HL-60/S4 treated with phorbol 12-myristate 13-acetate at 8.2 ng/mL for 4 days and 3 days (cell line): ENCODE data around the gene C5AR1.
"Not testable (repeated sequence)": the region's sequence is repeated elsewhere in the genome, so short reads cannot be mapped to it uniquely, and the experiment has no call there.

Experiments used
- in situ Hi-C: fragments of 300-500 bp; cut with MboI; formaldehyde crosslinking; loops from 2 replicates; pipeline ENCODE4 v1.15.0; 2022; ENCODE audit warnings: low sequenced_read_pairs

C5AR1 gene

DNA sequence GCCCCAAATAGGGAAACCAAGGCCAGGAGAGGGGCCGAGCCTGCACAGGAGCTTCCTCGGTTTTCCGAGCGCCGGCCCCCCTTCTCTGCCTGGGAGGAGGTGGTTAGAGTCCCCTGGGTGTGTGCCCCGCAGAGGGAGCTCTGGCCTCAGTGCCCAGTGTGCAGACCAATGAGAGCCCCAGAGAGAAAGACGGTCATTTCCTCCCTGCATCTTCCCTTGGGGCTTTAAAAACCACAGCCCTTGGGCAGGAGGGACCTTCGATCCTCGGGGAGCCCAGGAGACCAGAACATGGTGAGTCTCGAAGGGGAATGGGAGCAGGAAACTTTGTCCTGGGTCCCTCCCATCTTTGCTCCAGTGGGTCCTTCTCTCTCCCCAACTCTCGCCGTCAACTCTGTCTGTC is at the start of gene C5AR1:
TSS of gene C5AR1 (plus strand) at position 254 of the 400 bp plus-strand sequence. CDS start at position 289, 35 bp downstream.
- in situ Hi-C loops = no loop called here

DNA sequence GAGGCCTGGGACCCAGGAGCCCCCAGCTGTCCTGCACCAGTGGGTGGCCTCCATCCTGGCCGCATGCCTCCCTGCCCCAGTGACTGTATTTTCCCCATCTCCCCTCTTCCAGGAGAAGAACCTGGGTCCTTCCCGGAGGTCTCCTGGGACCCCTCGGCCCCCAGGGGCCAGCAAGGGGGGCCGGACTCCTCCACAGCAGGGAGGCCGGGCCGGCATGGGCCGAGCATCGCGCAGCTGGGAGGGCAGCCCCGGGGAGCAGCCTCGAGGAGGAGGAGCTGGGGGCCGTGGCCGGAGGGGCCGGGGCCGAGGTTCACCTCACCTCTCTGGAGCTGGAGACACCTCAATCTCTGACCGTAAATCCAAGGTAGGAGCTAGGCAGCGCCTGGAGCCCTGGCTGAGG is 49.2 kb upstream of the C5AR1 start:
- in situ Hi-C loops = no loop called here

DNA sequence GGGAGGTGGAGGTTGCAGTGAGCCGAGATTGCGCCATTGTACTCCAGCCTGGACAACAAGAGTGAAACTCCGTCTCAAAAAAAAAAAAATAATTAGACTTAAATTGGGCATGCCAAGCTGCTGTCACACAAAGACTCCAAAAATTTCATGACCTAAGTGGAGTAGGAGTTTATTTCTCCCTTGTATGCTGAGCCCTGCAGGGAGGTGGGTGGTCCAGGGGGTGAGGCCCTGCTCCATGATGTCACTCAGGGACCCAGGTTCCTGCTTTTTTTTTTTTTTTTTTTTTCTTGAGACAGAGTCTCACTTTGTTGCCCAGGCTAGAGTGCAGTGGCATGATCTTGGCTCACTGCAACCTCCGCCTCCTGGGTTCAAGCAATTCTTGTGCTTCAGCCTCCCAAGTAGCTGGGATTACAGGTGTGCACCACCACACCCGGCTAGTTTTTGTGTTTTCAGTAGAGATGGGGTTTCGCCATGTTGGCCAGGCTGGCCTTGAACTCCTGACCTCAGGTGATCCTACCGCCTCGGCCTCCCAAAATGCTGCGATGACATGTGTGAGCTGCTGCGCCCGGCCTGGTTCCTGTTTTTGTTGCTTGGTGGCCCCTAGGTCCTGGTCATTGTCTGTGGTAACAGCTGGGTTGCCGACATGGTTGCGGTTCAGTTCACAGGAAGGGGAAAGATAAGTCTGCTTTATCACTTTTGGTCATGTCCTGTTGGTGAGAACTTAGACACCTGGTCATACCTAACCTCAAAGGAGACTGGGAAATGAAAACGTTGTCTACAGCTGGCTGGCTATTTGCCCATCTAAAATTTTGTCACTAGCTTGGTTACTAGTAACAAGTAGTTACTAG is 47.5 kb upstream of the C5AR1 start:
- in situ Hi-C loops = not testable (repeated sequence)

DNA sequence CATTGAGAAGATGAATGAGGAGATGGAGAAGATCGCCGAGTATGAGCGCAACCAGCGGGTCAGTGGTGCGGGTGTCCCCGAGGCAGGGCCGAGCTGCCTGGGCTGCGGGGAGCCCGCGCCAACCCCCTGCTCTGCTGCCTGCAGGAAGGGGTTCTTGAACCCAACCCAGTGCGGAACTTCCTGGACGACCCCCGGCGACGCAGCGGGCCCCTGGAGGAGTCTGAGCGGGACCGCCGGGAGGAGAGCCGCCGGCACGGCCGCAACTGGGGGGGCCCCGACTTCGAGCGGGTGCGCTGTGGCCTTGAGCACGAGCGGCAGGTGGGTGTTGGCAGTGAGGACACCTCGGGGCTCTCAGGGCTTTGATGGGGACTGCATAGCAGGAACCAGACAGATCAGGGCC is 45.0 kb upstream of the C5AR1 start:
- in situ Hi-C loops = no loop called here

DNA sequence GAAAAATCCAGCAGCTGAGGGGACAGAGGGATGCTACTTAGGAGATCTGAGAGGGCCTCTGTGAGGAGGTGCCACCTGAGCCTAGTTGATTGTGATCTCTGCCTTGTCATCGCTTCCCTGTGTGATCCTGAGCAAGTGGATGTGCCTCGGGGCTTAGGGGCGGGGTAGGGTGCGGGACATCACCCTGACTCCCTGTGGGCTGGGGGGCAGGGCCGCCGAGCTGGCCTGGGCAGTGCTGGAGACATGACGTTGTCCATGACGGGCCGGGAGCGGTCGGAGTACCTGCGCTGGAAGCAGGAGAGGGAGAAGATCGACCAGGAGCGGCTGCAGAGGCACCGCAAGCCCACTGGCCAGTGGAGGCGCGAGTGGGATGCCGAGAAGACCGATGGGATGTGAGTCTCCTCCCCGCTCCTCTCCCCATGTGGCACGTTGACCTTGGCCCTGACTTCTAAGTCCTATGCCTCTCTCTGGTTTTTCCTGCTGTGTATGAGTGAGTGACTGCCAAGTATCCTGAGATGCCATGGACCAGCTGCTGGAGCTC is 43.2 kb upstream of the C5AR1 start:
- in situ Hi-C loops = no loop called here

DNA sequence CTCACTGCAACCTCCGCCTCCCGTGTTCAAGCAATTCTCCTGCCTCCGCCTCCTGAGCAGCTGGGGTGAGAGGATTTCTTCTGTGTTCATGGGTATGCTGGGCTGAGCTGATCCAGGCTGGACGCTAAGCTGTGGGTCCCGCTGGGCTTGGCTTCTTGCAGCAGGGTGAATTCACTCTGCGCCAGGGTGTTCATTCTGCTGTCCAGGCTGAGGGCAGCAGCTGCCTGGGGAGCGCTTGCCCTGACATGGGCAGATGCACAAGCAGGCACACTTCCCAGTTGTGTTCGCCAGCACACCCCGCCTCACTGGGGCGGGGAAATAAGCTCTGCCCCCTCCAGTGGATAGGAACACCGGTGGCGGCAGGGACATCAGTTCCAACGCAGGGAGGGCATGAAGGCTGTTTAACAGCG is 42.3 kb upstream of the C5AR1 start:
- in situ Hi-C loops = no loop called here

DNA sequence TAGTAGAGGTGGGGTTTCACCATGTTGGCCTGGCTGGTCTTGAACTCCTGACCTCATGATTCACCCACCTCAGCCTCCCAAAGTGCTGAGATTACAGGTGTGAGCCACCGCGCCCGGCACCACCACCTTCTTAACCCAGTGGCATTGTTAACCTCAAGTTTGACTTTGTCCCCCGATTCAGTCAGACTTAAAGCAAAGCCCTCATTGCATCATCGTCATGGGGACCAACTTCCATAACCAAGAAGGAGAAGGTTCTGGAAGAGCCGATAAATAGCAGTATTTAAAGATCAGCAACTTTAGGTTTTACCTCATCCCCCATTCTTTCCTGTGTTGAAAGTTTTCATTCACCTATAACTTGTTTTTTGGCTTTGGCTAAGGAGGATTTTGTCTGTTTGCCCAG is 41.6 kb upstream of the C5AR1 start:
- in situ Hi-C loops = no loop called here

DNA sequence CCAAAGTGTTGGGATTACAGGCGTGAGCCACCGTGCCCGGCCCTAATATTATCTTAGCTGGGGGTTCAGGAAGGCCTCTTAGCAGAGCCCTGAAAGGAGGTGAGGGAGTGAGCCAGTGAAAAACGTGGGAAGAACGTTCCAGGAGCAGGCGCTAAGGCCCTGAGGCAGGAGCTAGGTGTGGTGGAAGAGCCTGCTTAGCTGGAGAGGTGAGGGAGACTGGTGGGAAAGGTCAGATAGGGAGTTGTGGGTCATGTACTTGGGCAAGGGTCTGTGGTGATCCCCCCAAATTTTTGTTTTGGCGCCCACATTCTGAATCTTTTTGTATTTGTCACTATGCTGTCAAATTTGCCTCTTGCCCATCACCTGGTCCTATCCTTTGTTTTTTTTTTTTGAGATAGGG is 40.1 kb upstream of the C5AR1 start:
- in situ Hi-C loops = no loop called here

DNA sequence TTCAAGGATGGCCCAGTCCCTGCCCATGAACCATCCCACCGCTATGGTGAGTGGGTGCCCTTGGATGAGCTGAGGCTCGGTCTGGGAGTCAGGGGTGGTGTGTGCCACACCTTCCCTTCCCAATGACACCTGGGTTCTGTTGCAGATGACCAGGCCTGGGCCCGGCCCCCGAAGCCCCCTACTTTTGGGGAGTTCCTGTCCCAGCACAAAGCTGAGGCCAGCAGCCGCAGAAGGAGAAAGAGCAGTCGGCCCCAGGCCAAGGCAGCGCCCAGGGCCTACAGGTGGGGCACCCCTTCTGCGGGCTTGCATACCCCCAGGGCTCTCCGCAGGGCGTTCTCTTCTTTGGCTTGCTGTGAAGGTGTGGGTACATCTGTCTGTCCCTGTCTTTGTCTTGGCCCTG is 39.3 kb upstream of the C5AR1 start:
- in situ Hi-C loops = no loop called here

DNA sequence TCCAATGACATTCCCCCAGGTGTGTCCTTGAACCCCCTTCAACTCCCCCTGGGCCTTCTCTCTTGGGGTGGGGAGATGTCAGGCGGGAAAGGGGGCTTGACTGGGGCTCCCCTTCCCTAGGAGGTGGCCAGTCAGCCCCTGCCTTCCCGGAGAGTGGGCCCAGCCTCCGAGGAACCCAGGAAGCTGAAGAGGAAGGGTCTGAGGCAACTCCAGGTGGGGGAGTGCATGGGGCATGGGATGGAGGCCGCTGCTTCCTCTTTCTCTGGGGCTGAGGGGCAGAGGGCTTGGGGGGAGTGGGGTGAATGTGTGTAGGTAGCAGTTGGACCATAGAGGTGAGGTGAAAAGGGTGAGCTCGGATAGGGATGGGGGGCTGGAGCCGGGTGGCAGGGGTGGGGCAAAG is 37.7 kb upstream of the C5AR1 start:
- in situ Hi-C loops = no loop called here

DNA sequence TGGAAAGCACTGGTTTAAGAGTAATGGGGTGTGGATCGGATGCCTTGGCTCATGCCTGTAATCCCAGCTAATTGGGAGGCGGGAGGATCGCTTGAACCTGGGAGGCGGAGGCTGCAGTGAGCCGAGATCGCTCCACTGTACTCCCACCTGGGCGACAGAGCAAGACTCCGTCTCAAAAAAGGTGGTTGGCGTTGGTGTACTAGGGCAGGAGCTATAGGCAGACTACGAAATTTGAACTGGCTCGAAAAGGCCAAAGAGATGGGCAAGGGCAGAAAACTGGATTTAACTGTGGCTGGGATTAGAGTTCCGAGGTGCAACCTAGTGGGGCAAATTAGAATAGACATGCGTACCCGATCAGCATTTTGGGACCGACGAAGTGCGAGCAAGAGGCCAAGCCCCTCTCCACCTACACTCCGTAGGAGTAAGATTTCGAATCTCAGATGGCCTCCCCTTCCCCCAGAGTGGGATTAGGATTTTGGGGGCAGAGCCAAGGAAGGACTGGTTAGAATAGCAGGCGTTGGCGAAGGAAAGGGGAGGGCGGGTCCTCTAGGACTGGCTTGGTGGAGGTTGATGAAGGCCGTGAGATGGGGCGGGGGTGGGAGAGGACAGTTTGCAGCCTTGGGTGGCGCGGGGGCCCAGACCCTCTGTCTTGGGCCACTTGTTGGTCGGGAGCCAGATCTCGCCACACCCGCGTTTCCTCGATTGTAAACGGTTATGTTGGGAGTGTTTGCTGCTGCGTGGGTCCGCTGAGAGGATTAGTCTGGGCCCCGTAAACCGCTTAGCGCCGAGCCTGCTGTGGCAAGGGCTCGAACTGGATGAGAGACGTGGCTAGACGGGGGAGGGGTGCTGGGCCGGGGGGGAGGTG is 37.0 kb upstream of the C5AR1 start:
- in situ Hi-C loops = no loop called here

DNA sequence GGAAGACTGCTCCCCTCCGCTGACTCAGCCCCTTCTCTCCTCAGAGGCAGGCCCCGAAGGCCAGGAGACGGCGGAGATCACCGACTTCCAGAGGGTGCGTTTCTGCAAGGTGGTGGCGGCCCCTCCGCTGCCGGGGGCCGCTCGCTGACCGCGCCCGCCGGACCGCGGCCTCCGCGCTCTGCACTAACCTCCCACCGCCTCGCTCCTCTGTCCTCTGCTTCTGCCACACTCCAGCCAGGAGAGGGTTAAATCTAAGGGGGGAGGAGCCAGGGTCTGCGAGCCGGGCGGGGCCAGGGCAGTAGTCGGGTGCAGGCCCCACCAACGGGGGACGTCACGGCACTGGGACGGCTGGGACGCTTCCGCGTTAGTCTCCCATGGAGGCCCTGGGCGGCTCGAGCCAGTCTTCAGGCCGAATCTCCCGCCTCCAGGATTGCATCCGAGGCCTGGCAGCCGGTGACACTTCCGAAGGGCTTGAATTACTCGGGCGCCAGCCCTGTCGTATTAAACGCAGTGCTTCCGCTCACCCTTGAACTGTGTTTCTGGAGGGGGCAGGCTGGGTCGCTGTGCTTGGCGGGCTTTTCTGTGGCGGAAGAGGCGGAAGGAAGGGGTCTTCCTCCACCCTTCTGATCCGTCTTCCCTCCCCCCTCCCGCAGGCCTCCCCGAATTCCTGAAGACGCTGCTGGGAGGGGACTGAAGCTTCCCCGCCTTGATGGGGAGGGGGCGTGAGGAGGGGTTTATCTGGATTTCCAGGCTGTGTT is 36.2 kb upstream of the C5AR1 start:
- in situ Hi-C loops = no loop called here

DNA sequence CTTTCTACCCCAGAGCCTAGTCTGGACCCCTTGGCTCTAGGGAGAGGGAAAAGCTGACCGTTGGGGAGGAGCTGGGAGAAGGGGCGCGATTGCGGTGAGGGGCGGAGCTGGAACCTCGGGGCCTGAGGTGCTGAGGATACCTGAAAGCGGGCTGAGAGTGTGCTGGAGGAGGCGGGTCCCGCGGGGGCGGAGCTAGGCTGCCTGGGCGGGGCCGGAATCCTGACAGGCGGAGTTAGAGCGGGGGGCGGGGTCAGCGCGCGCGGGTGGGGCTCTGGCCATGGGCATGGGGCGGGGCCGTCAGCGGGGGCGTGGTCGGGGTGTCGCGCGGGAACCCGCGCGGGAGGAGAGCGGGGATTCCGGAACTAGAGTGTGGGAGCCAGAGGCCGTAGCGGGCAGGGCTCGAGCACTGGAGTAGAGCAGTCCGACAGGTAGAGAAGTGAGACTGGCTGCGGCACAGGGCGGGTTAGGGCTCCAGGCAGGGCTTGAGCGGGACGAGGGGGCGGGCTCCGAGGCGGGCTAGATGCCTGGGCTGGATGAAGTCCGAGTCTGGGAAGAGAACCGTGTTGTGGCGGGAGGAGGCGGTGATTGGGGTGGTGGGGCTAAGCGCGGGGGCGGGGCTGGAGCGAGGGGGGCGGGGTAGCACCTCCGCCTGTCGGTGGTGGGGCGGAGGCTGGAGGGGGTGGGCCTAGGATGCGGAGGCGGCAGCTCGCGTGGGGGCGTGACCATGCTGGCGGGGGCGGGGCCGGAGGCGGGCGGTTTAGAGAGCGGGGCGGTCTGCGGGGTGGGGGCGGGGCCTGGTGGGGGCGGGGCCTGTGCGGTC is 35.4 kb upstream of the C5AR1 start, which contains the start of gene INAFM1:
TSS of gene INAFM1 (plus strand) at position 815 of the 820 bp plus-strand sequence. CDS start 35 bp downstream, outside the sequence.
- in situ Hi-C loops = no loop called here

DNA sequence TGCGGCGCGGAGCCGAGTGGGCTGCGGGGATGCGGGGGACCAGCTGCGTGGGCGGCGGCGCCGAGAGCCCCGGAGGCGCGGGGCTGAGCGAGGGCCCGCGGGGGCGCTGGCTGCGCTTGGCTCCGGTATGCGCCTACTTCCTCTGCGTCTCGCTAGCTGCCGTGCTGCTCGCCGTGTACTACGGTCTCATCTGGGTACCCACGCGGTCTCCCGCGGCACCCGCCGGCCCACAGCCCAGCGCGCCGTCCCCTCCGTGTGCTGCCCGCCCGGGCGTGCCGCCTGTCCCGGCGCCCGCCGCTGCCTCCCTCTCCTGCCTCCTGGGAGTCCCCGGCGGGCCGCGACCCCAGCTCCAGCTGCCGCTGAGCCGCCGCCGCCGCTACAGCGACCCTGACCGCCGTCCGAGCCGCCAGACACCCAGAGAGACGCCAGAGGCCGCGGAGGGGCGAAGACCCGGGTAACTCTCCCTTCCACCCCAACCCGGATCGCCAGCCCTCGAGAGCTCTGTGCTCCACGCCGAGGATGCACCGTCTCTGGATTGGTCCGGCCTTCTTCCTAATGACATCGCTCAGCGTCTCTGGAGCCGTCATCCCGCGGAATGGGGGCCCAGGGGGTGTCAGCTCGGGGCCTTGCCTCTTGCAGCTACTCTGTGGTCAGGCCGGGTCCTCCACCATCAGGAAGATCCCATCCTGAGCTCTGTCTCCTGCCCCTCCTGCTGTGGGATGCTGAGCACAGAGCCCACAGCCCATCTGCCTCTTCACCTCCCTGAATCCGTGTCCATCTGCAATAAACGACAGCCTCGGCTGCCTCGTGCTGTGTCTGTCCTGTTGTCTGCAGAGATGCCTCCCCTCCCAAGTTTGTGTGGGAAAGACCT is 34.5 kb upstream of the C5AR1 start:
- in situ Hi-C loops = loop anchor here (25.0 kb wide), 1 partner anchor 437 kb away; the partner anchor contains the start of gene EHD2

DNA sequence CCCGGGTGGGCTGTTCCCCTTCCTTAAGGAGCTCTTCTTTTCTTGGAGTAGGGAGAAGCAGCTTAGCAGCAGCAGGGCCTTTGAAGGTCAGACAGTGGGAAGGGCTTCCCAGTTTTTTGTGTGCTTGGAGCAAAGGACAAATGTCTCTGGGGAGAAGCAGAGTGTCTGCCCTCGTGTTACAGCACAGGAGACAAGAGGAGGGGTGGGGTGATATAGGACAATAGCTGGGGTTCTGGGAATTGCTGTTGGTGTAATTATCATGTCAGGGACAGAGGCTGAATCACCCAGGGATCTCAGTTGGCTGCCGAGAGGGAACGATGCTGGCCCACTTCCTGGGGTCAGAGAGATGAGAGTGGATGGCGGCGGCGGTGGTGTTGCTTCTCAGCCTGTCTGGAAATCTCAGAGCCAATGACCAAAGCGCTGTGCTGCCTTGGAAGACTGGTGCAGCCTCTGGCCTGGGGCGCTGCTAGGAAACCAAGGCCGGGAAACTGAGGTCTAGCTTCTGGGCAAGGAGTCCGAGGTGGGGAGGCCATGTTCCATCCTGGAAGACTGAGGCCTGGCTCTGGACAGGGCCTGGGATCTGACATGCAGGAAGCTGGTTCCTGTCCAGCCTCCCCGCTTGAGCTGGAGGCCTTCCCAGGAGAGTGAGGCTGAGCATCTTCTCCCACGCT is 33.7 kb upstream of the C5AR1 start:
- in situ Hi-C loops = loop anchor here (25.0 kb wide), 1 partner anchor 436 kb away; the partner anchor contains the start of gene EHD2

DNA sequence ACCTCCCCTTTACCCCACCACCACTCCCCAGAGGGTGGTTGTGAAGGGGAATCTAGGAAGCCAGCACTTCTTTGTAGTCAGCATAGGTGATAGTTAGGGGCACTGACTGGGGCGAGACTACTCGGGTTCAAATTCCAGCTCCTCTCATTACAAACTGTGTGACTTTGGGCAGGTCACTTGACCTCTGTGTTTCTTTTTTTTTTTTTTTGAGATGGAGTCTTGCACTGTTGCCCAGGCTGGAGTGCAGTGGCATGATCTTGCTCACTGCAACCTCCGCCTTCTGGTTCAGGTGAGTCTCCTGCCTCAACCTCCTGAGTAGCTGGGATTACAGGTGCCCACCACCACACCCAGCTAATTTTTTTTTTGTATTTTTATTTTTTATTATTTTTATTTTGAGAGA is 33.1 kb upstream of the C5AR1 start:
- in situ Hi-C loops = loop anchor here (25.0 kb wide), 1 partner anchor 436 kb away; the partner anchor contains the start of gene EHD2

DNA sequence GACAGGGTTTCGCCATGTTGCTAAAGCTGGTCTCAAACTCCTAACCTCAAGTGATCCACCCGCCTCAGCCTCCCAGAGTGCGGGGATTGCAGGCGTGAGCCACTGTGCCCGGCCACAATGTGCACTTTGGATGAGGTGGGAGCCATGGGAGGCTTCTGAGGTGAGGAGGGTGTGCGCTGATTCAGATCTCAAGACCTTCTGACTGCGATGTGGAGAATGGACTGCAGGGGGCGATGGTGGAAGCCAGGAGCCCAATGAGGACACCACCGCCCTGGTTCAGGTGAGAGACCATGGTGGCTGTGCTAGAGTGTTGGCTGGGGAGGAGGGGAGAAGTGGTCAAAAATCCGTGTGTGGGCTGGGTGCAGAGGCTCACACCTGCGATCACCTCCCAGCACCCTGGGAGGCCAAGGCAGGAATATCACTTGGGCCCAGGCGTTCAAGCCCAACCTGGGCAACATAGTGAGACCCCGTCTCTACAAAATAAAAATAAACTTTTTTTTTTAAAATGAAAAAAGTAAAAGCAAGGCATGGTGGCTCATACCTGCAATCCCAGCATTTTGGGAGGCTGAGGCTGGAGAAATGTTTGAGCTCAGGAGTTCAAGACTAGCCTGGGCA is 29.4 kb upstream of the C5AR1 start:
- in situ Hi-C loops = loop anchor here (25.0 kb wide), 1 partner anchor 432 kb away; the partner anchor contains the start of gene EHD2
